Caco-2 (cell line): Measurements from ENCODE around the gene PHF12. TPM values are rescaled to one million over a fixed set of nuclear protein-coding genes. Genes with fewer than 3 reads are reported as not detected.

Source experiments
- BruUV-seq: library from RNA; stranded (reverse); fragments of 400-500 nt; replicated peaks from 2 replicates; lab custom pipeline; 2021; lab: Mats Ljungman, UMichigan
- CTCF ChIA-PET: fragments of 300-600 bp; sonication (Branson Sonifier 250); formaldehyde crosslinking; loops from one replicate; lab custom pipeline; 2022; ENCODE audit warnings: antibody characterized with exemption; lab: Charles Lee
- POLR2A ChIA-PET: fragments of 300-600 bp; sonication (Branson Sonifier 250); formaldehyde crosslinking; loops from one replicate; lab custom pipeline; 2022; ENCODE audit warnings: antibody characterized with exemption; lab: Charles Lee
- DNase-seq, 2 experiments: peaks; one replicate each; pipeline versions ENCODE4 v3.0.0 to v3.0.0-alpha.2; 2020 to 2022
- H3K27me3 ChIP-seq: replicated peaks from 2 replicates; pipeline ENCODE4 v1.6.0; 2011; ENCODE audit warnings: low read length; ENCODE audit not compliant: control insufficient read depth, insufficient read depth
- H3K36me3 ChIP-seq: 2 replicates; pipeline ENCODE4 v1.5.1; 2011; ENCODE audit warnings: low read length; ENCODE audit not compliant: control insufficient read depth, insufficient read depth
- H3K4me1 ChIP-seq: fragments of 250-450 bp; sonication (Bioruptor Pico); 2 replicates; pipeline ENCODE4 v1.5.1; 2020; ENCODE audit warnings: mild to moderate bottlenecking
- H3K4me3 ChIP-seq: 2 replicates; pipeline ENCODE4 v1.5.1; 2011; ENCODE audit warnings: low read depth, mild to moderate bottlenecking, control low read depth, low read length
- H3K9me3 ChIP-seq: fragments of 250-450 bp; sonication (Bioruptor Pico); 2 replicates; pipeline ENCODE4 v1.5.1; 2020; ENCODE audit warnings: mild to moderate bottlenecking, moderate library complexity
- H3K27ac Mint-ChIP-seq: one replicate; pipeline ENCODE4 v1.8.0; 2022; ENCODE audit warnings: mixed read lengths; ENCODE audit not compliant: unreplicated experiment
- H3K27me3 Mint-ChIP-seq: one replicate; pipeline ENCODE4 v1.8.0; 2022; ENCODE audit warnings: mixed read lengths; ENCODE audit not compliant: insufficient read depth, unreplicated experiment
- H3K36me3 Mint-ChIP-seq: one replicate; pipeline ENCODE4 v1.8.0; 2022; ENCODE audit warnings: mild to moderate bottlenecking, mixed read lengths; ENCODE audit not compliant: insufficient read depth, unreplicated experiment
- H3K4me1 Mint-ChIP-seq: one replicate; pipeline ENCODE4 v1.8.0; 2022; ENCODE audit warnings: low read depth, mixed read lengths; ENCODE audit not compliant: unreplicated experiment
- H3K4me3 Mint-ChIP-seq: one replicate; pipeline ENCODE4 v1.8.0; 2022; ENCODE audit warnings: mild to moderate bottlenecking, moderate library complexity, mixed read lengths; ENCODE audit not compliant: unreplicated experiment
- H3K9me3 Mint-ChIP-seq: one replicate; pipeline ENCODE4 v1.8.0; 2022; ENCODE audit warnings: mixed read lengths; ENCODE audit not compliant: unreplicated experiment
- intact Hi-C: fragments of 100-400 bp; cut with micrococcal nuclease; formaldehyde crosslinking; loops from one replicate; pipeline ENCODE4 v1.10.0; 2022; ENCODE audit not compliant: unreplicated experiment
- total RNA-seq: library from RNA; stranded (reverse); gene quantifications from 2 replicates; pipeline ENCODE4 v1.2.3, GENCODE V29; 2022
- TF ChIP-seq, protein P1 (sequence below), 2 experiments: fragments of 200-600 bp in 1 of 2; IDR thresholded peaks; 1 replicate in 1 of 2; 2 replicates in 1 of 2; pipeline versions ENCODE4 v1.5.1 to v1.8.0; 2011 to 2022; ENCODE audit warnings: antibody characterized with exemption in 1 of 2, control low read depth in 1 of 2, inconsistent platforms in 1 of 2, low read depth in 1 of 2, low read length in 1 of 2, mild to moderate bottlenecking in 1 of 2, moderate library complexity in 1 of 2; ENCODE audit not compliant: insufficient read depth in 1 of 2, severe bottlenecking in 1 of 2, unreplicated experiment in 1 of 2

PHF12 gene
- total RNA-seq, 1 experiment from 2014 or later, result 49.9 TPM

DNA sequence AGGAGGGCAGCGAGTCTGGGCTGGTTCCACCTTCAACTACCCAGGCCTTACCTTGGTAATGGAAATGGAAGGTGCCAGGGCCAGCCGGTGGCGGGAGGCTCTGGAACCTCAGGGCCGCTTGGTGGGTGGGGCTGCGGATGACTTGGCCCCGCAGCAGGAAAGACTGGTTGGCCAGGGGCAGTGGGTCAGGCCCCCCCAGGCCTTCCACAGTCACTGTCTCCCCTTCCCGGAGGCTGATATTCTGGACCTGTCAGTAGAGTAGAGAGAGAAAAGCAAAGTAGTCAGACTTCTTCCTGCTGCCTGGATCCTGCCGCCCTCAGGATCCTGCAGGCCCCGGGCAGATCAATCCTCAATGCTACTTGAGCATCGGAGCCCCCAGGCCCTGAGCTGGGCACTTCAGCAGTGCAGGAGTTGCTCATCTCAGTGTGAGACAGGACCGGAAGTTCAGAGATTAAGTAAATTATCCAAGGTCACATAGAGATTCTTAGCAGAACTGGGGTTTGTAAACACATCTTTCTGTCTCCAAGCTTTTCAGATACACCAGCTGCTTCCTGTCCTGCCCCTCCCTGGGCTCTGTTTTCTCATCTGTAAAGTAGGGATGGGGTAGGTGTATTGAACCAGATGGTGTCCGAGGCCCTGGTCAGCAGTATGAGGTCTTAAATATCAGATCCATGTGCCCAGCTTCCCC is 18.5 kb upstream of the PHF12 start:
- no peak overlapping the region for H3K27ac Mint-ChIP-seq
- H3K9me3 Mint-ChIP-seq, result no peaks in the 10 kb centered on the region
- H3K9me3 ChIP-seq, result no peaks in the 10 kb centered on the region
- no TSS peak for BruUV-seq
- no peak overlapping the region for H3K4me3 Mint-ChIP-seq
- H3K4me1 ChIP-seq, result 0 out of 2 replicates have a peak, but pooled peaks cover 3% of the 10 kb centered on the region
- peaks cover 5% of the 10 kb centered on the region for H3K4me1 Mint-ChIP-seq
- DNase-seq, result no peak
- no peaks in the 10 kb centered on the region for H3K27me3 Mint-ChIP-seq
- POLR2A ChIA-PET, result no interaction called here
- no peaks in the 10 kb centered on the region for H3K36me3 Mint-ChIP-seq
- no peak overlapping the region for H3K4me3 ChIP-seq
- CTCF ChIA-PET, result interaction anchor here (0.8 kb wide), 1 partner anchor 147 kb away, joined by 4 read pairs; no protein-coding TSS in a partner anchor
- H3K27me3 ChIP-seq, result no peaks in the 10 kb centered on the region
- TF ChIP-seq, protein P1, sequence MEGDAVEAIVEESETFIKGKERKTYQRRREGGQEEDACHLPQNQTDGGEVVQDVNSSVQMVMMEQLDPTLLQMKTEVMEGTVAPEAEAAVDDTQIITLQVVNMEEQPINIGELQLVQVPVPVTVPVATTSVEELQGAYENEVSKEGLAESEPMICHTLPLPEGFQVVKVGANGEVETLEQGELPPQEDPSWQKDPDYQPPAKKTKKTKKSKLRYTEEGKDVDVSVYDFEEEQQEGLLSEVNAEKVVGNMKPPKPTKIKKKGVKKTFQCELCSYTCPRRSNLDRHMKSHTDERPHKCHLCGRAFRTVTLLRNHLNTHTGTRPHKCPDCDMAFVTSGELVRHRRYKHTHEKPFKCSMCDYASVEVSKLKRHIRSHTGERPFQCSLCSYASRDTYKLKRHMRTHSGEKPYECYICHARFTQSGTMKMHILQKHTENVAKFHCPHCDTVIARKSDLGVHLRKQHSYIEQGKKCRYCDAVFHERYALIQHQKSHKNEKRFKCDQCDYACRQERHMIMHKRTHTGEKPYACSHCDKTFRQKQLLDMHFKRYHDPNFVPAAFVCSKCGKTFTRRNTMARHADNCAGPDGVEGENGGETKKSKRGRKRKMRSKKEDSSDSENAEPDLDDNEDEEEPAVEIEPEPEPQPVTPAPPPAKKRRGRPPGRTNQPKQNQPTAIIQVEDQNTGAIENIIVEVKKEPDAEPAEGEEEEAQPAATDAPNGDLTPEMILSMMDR (IDR thresholded peaks at IDR 0.05; ENCODE audit: insufficient read depth in 1 of 2, low read depth in 1 of 2, low read length in 1 of 2, severe bottlenecking in 1 of 2, unreplicated experiment in 1 of 2), result no peak
- no peaks in the 10 kb centered on the region for H3K36me3 ChIP-seq
- intact Hi-C loops, result no loop called here

DNA sequence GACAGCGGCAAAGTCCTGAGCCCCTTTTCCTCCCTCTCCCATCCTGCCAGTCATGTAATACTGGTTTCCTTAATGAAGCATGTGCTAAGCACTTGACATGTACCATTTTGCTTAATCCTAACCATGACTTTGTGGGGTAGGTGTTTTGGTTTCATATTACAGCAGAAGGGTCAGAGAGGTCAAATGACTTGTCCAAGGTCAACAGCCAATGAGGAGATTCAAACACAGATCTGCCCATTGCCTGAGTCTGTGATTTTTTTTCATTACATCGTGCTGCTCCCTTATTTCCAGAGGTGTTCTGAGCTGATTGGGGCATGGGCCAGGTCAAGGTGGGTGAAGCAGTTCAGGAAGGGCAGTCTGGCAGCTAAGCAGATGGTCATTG is 17.6 kb upstream of the PHF12 start:
- Mint-ChIP-seq H3K36me3 (no peaks in the 10 kb centered on the region), H3K4me1 (peaks cover 5% of the 10 kb centered on the region), H3K27ac (no peak overlapping the region), H3K4me3 (no peak overlapping the region), H3K9me3 (no peaks in the 10 kb centered on the region), H3K27me3 (no peaks in the 10 kb centered on the region)
- Histone ChIP-seq H3K4me3 (no peak overlapping the region), H3K4me1 (peaks cover 8% of the 10 kb centered on the region; the same call in 1 of the 2 replicates), H3K36me3 (no peaks in the 10 kb centered on the region), H3K27me3 (no peaks in the 10 kb centered on the region), H3K9me3 (no peaks in the 10 kb centered on the region)
- TF ChIP-seq, protein P1 (IDR thresholded peaks at IDR 0.05; ENCODE audit: insufficient read depth in 1 of 2, low read depth in 1 of 2, low read length in 1 of 2, severe bottlenecking in 1 of 2, unreplicated experiment in 1 of 2), result no peak
- ChIA-PET POLR2A (no interaction called here), CTCF (interaction anchor here (0.8 kb wide), 2 partner anchors 141 to 148 kb away, joined by 3 to 4 read pairs; no protein-coding TSS in a partner anchor)
- BruUV-seq, result no TSS peak
- intact Hi-C loops, result no loop called here
- DNase-seq, result no peak

DNA sequence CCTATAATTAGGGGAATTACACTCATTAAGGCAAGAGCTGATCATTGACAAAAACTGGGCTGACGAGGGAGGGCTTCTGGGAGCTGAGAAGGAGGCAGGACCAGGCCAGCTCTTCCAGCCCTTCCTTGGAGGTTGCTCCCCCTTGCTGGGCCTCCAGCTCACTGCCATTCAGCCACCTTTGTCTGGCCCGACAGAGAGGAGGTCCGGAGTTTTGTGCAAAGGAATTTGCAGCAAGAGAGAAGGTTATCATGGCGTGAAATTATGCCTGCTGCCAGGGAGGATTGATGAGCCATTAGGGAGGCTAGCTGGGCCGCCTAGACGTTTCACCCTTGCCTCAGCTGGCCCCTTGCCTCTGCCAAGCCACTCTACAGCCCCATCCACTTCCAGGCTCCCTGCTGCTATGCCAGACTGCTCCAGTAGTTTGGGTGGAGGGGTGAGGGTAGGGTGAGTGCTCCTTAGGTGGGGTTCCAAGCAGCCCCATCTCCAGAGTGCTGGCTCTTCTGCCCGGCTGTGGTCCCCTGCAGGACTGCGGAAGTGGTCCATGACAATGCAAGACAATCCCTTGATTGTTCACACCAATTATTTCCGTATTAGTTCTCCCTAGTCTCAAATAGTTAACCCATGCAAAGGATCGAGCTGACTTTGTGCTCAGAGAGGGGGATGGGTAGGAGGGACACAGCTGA is 17.1 kb upstream of the PHF12 start:
- Mint-ChIP-seq H3K9me3 (no peaks in the 10 kb centered on the region), H3K27ac (no peak overlapping the region), H3K4me3 (no peak overlapping the region), H3K36me3 (no peaks in the 10 kb centered on the region), H3K27me3 (no peaks in the 10 kb centered on the region), H3K4me1 (peaks cover 6% of the 10 kb centered on the region)
- Histone ChIP-seq H3K27me3 (no peaks in the 10 kb centered on the region), H3K9me3 (no peaks in the 10 kb centered on the region), H3K4me3 (no peak overlapping the region), H3K36me3 (no peaks in the 10 kb centered on the region), H3K4me1 (peaks cover 8% of the 10 kb centered on the region; the same call in 1 of the 2 replicates)
- CTCF ChIA-PET, result interaction anchor here (0.7 to 1.1 kb wide), 4 partner anchors 141 to 149 kb away, joined by 3 to 6 read pairs (median 4); no protein-coding TSS in a partner anchor
- intact Hi-C loops, result no loop called here
- no TSS peak for BruUV-seq
- POLR2A ChIA-PET, result no interaction called here
- DNase-seq, result no peak
- TF ChIP-seq, protein P1 (IDR thresholded peaks at IDR 0.05; ENCODE audit: insufficient read depth in 1 of 2, low read depth in 1 of 2, low read length in 1 of 2, severe bottlenecking in 1 of 2, unreplicated experiment in 1 of 2), result no peak
